SK-N-SH treated with all-trans-retinoic acid at 6 μM for 48 hours (cell line): ENCODE results near the gene AP1B1.

ENCODE experiments used
- ATAC-seq: fragments of 200-7000 bp; cut with Tn5 transposase; 3 replicates; pipeline ENCODE4 v1.9.1; 2020; ENCODE audit warnings: mild to moderate bottlenecking, moderate library complexity
- ARNTL ChIP-seq: fragments of 450-650 bp; formaldehyde crosslinking; IDR thresholded peaks from 2 replicates; pipeline ENCODE4 v1.5.0; 2020; ENCODE audit warnings: low read depth, mild to moderate bottlenecking, moderate library complexity, borderline replicate concordance
- BACH2 ChIP-seq: fragments of 250-450 bp; sonication (Bioruptor Pico); IDR thresholded peaks from 2 replicates; pipeline ENCODE4 v1.9.0; 2021; ENCODE audit warnings: mild to moderate bottlenecking, borderline replicate concordance
- CSDC2 ChIP-seq: fragments of 250-450 bp; sonication (Bioruptor Pico); IDR thresholded peaks from 2 replicates; pipeline ENCODE4 v1.5.0; 2020; ENCODE audit warnings: mild to moderate bottlenecking, moderate library complexity
- ESRRG ChIP-seq: fragments of 250-450 bp; sonication (Bioruptor Pico); IDR thresholded peaks from 2 replicates; pipeline ENCODE4 v1.6.1; 2021; ENCODE audit warnings: mild to moderate bottlenecking
- GLIS3 ChIP-seq: fragments of 250-450 bp; sonication (Bioruptor Pico); IDR thresholded peaks from 2 replicates; pipeline ENCODE4 v1.5.0; 2020; ENCODE audit warnings: mild to moderate bottlenecking, moderate library complexity
- ISL1 ChIP-seq: fragments of 250-450 bp; sonication (Bioruptor Pico); IDR thresholded peaks from 2 replicates; pipeline ENCODE4 v2.1.2; 2022; ENCODE audit warnings: mild to moderate bottlenecking, moderate library complexity
- OSR1 ChIP-seq: fragments of 250-450 bp; sonication (Bioruptor Pico); IDR thresholded peaks from 2 replicates; pipeline ENCODE4 v1.8.0; 2022; ENCODE audit warnings: moderate library complexity, mild to moderate bottlenecking, inconsistent platforms
- PATZ1 ChIP-seq: fragments of 250-450 bp; sonication (Bioruptor Pico); IDR thresholded peaks from 2 replicates; pipeline ENCODE4 v1.8.0; 2020; ENCODE audit warnings: mild to moderate bottlenecking, moderate library complexity, borderline replicate concordance
- RARB ChIP-seq: fragments of 250-450 bp; sonication (Bioruptor Pico); IDR thresholded peaks from 2 replicates; pipeline ENCODE4 v1.8.0; 2021; ENCODE audit warnings: mild to moderate bottlenecking, moderate library complexity
- SNAI2 ChIP-seq: fragments of 250-450 bp; sonication (Bioruptor Pico); IDR thresholded peaks from 2 replicates; pipeline ENCODE4 v1.5.0; 2020; ENCODE audit warnings: mild to moderate bottlenecking, moderate library complexity
- TCF4 ChIP-seq: fragments of 250-450 bp; sonication (Bioruptor Pico); IDR thresholded peaks from 2 replicates; pipeline ENCODE4 v1.8.0; 2021; ENCODE audit warnings: mild to moderate bottlenecking, moderate library complexity, borderline replicate concordance
- TSHZ2 ChIP-seq: fragments of 250-450 bp; sonication (Bioruptor Pico); IDR thresholded peaks from 2 replicates; pipeline ENCODE4 v1.5.0; 2020; ENCODE audit warnings: mild to moderate bottlenecking, moderate library complexity
- ZC3H10 ChIP-seq: fragments of 250-450 bp; sonication (Bioruptor Pico); IDR thresholded peaks from 2 replicates; pipeline ENCODE4 v1.5.1; 2021; ENCODE audit warnings: mild to moderate bottlenecking, moderate library complexity
- ZFP3 ChIP-seq: fragments of 250-450 bp; sonication (Bioruptor Pico); IDR thresholded peaks from 2 replicates; pipeline ENCODE4 v1.5.0; 2020; ENCODE audit warnings: mild to moderate bottlenecking, moderate library complexity
- ZFP30 ChIP-seq: fragments of 450-650 bp; formaldehyde crosslinking; IDR thresholded peaks from 2 replicates; pipeline ENCODE4 v1.5.0; 2022; ENCODE audit warnings: mild to moderate bottlenecking, moderate library complexity
- ZNF70 ChIP-seq: fragments of 450-650 bp; formaldehyde crosslinking; IDR thresholded peaks from 2 replicates; pipeline ENCODE4 v1.5.0; 2020; ENCODE audit warnings: mild to moderate bottlenecking, moderate library complexity
- ZNF8 ChIP-seq: fragments of 450-650 bp; formaldehyde crosslinking; IDR thresholded peaks from 2 replicates; pipeline ENCODE4 v1.5.0; 2020; ENCODE audit warnings: mild to moderate bottlenecking, moderate library complexity
- TF ChIP-seq, protein P1 (sequence below): fragments of 250-450 bp; sonication (Bioruptor Pico); IDR thresholded peaks from 2 replicates; pipeline ENCODE4 v1.5.1; 2021; ENCODE audit warnings: mild to moderate bottlenecking, moderate library complexity
- TF ChIP-seq, protein P2 (sequence below): fragments of 250-450 bp; sonication (Bioruptor Pico); IDR thresholded peaks from 2 replicates; pipeline ENCODE4 v1.5.1; 2020; ENCODE audit warnings: low read depth, mild to moderate bottlenecking, moderate library complexity

Gene AP1B1

DNA sequence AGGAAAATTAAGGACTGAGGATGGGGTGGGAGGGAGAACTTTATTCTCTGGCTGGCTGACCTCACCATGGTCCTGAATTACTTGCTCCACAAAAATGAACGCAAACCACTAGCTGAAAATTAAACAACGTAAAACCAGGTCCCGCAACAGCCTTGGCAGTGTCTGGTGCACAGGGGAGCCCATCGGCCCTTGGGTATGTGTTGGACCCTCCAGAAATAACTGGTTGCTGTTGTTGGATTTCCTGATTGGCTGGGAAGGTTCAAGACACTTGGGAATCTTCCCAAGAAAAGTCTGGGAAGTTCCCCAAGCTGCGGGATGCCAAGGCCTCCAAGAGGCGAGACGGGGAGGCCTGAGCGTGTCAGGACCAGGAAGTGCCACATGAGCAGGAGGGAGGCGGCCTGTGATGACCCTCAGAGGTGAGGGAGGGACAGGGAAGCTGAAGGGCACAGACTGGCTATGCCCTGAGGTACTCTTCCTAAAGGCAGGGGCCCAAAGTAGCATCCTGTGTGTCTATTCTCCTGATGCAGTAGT is 62.5 kb downstream of the AP1B1 start:
- TF ChIP-seq ZC3H10 (CRISPR knock-in tag) (no peak), ZFP30 (CRISPR knock-in tag) (no peak), OSR1 (CRISPR knock-in tag) (no peak), ESRRG (CRISPR knock-in tag) (no peak), ARNTL (CRISPR knock-in tag) (no peak), TSHZ2 (no peak), ISL1 (CRISPR knock-in tag) (no peak), ZNF70 (no peak)
- TF ChIP-seq, protein P1, sequence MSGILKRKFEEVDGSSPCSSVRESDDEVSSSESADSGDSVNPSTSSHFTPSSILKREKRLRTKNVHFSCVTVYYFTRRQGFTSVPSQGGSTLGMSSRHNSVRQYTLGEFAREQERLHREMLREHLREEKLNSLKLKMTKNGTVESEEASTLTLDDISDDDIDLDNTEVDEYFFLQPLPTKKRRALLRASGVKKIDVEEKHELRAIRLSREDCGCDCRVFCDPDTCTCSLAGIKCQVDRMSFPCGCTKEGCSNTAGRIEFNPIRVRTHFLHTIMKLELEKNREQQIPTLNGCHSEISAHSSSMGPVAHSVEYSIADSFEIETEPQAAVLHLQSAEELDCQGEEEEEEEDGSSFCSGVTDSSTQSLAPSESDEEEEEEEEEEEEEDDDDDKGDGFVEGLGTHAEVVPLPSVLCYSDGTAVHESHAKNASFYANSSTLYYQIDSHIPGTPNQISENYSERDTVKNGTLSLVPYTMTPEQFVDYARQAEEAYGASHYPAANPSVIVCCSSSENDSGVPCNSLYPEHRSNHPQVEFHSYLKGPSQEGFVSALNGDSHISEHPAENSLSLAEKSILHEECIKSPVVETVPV (CRISPR knock-in tag) = no peak
- no peak for ATAC-seq

DNA sequence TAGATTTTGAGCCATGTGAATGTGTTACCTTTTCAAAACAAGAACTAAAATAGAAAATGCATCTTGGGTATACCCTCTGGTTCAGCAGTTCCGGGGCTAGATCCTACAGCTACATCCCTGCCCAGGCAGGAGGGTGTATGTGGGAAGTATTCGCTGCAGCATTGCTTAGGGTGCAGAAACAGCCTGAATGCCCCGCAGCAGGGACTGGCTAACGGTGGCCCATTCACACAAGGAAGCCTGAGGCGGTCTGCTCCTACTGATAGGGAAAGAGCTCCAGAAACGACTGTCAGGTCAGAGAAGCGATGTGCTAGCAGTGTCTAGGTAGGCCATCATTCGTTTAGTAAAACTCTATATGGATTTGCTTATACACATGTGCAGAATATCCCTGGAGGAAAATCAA is 63.0 kb downstream of the AP1B1 start:
- ATAC-seq = no peak
- no peak for TF ChIP-seq ZNF8
- no peak for TF ChIP-seq GLIS3 (CRISPR knock-in tag)
- TF ChIP-seq, protein P1 (CRISPR knock-in tag) = no peak
- no peak for TF ChIP-seq RARB
- no peak for TF ChIP-seq ZNF70
- no peak for TF ChIP-seq OSR1 (CRISPR knock-in tag)
- TF ChIP-seq ESRRG (CRISPR knock-in tag) = no peak
- TF ChIP-seq CSDC2 (CRISPR knock-in tag) = no peak
- no peak for TF ChIP-seq BACH2 (CRISPR knock-in tag)
- TF ChIP-seq, all 23 proteins: peak for 0

DNA sequence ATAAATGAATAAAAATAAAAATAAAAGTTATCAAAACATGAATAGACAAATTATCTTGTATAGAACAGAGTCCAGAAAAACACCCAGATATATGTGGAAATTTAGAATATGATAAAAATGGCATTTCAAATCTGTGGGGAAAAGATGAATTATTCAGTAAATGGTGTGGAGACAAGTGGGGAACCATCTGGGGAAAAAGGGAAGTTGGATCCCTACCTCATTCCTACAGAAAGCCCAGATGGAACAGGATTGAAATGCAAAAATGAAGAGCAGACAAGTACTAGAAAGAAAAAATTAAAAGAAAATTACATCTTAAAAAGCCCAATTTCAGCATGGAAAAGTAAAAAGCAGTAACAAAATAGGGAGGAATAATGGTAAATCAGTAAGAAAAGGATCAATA is 64.7 kb downstream of the AP1B1 start:
- TF ChIP-seq ZC3H10 (CRISPR knock-in tag) (no peak), RARB (no peak), ESRRG (CRISPR knock-in tag) (no peak), PATZ1 (CRISPR knock-in tag) (no peak), OSR1 (CRISPR knock-in tag) (no peak), BACH2 (CRISPR knock-in tag) (no peak), TCF4 (CRISPR knock-in tag) (no peak), ZNF70 (no peak), ZFP3 (CRISPR knock-in tag) (no peak), SNAI2 (no peak)
- TF ChIP-seq, protein P2, sequence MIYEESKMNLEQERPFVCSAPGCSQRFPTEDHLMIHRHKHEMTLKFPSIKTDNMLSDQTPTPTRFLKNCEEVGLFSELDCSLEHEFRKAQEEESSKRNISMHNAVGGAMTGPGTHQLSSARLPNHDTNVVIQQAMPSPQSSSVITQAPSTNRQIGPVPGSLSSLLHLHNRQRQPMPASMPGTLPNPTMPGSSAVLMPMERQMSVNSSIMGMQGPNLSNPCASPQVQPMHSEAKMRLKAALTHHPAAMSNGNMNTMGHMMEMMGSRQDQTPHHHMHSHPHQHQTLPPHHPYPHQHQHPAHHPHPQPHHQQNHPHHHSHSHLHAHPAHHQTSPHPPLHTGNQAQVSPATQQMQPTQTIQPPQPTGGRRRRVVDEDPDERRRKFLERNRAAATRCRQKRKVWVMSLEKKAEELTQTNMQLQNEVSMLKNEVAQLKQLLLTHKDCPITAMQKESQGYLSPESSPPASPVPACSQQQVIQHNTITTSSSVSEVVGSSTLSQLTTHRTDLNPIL (CRISPR knock-in tag) = no peak
- TF ChIP-seq, protein P1 (CRISPR knock-in tag) = no peak
- no peak for ATAC-seq
